Activated B cell treated with CpG ODN at 0.5 μM for 24 hours (primary cell): Measurements from ENCODE around the gene PGM5. TPM values are rescaled to one million over a fixed set of nuclear protein-coding genes. Genes with fewer than 3 reads are reported as not detected.
"Not testable (repeated sequence)": the region's sequence is repeated elsewhere in the genome, so short reads cannot be mapped to it uniquely, and the experiment has no call there.

Experiments
- ATAC-seq: fragments of 200-7000 bp; cut with Tn5 transposase; one replicate; pipeline ENCODE4 v1.10.0; 2021; ENCODE audit warnings: low read depth, mild to moderate bottlenecking, moderate library complexity
- CTCF ChIA-PET: fragments of 350-600 bp; sonication (Branson Sonifier 250); formaldehyde crosslinking; loops from one replicate; lab custom pipeline; 2021; ENCODE audit warnings: antibody characterized with exemption; lab: Charles Lee
- POLR2A ChIA-PET: fragments of 350-600 bp; sonication (Branson Sonifier 250); formaldehyde crosslinking; loops from one replicate; lab custom pipeline; 2021; ENCODE audit warnings: antibody characterized with exemption; lab: Charles Lee
- DNase-seq: peaks from one replicate; pipeline ENCODE4 v3.0.0; 2022
- H3K27ac Mint-ChIP-seq: one replicate; pipeline ENCODE4 v1.8.0; 2020; ENCODE audit warnings: mixed read lengths
- H3K27me3 Mint-ChIP-seq: one replicate; pipeline ENCODE4 v1.8.0; 2021; ENCODE audit warnings: mixed read lengths
- H3K36me3 Mint-ChIP-seq: one replicate; pipeline ENCODE4 v1.8.0; 2021; ENCODE audit warnings: low read depth, mixed read lengths
- H3K4me1 Mint-ChIP-seq: one replicate; pipeline ENCODE4 v1.8.0; 2021; ENCODE audit warnings: mixed read lengths
- H3K4me3 Mint-ChIP-seq: one replicate; pipeline ENCODE4 v1.8.0; 2020; ENCODE audit warnings: mild to moderate bottlenecking, mixed read lengths
- H3K9me3 Mint-ChIP-seq: one replicate; pipeline ENCODE4 v1.8.0; 2020; ENCODE audit warnings: mixed read lengths
- intact Hi-C: fragments of 100-400 bp; cut with micrococcal nuclease; formaldehyde crosslinking; loops from one replicate; pipeline ENCODE4 v1.15.1; 2024
- total RNA-seq: library from RNA; stranded (reverse); gene quantifications from 2 replicates; pipeline ENCODE4 v1.2.3, GENCODE V29; 2022

The PGM5 gene
- total RNA-seq = not detected in 2 replicates

DNA sequence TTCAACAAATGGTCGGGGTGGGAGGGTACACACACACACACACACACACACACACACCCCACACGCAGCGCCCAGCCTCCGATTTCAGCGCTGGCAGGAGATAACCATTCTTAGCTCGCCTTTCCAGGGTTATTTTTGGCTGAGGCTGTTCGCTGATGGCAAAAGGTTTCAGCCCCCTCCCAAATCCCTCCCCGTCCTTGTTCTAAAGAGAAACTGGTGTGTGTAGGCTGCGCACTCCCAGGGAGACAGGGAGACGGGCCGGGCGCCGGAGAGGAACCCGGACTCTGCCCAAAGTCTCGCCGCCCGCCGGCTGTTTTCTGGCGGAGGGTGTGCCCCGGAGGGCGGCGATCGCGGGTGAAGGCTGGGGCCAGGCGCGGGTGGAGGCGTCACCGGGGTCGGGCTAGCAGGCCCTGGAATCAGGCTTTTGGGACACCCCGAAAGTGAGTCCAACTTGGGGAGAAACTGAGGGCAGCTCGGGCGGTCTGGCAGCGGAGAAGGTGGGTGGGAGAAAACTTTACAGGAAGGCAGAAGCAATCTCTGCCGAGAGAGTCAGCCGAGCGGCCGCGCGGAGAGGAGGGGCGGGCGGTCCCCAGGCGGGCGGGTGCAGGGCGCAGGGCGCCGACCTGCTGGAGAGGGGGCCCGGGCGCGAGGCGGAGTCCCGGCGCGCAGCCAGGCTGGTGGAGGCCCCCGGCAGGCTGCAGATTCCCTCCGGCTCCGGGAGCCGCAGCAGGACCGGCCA, at the start of gene PGM5:
TSS of gene PGM5 (plus strand) at position 232 of the 739 bp plus-strand sequence. CDS start 517 bp downstream, outside the sequence.
- H3K4me3 Mint-ChIP-seq = peak within 1 kb of the TSS; percentile 83
- POLR2A ChIA-PET, H3K36me3 Mint-ChIP-seq, intact Hi-C loops, H3K9me3 Mint-ChIP-seq, CTCF ChIA-PET, H3K27ac Mint-ChIP-seq, H3K4me1 Mint-ChIP-seq: not testable (repeated sequence)
- DNase-seq = peak; percentile 41
- H3K27me3 Mint-ChIP-seq = peaks cover 13% of the 10 kb centered on the region
- peak; percentile 81 for ATAC-seq

DNA sequence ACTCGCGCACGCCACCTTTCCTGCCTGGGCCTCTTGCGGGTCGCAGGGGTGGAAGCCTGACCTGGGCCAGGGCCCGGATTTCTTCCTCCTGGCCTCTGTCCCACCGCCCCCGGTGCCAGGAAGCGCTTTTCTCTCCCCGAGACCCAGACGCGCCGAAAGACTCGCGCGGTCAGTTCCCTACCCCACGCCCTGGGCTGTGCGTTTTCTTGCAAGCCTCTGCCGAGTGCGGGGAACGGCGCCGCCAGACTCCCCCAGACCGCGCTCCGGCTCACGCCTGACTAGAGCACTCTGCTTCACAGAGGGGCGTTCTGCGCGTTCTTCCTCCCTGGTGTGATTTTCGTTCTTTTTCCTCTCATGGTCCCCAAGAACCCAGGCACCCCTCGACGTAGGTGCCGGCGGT, 49.3 kb upstream of the PGM5 start:
- DNase-seq, H3K27ac Mint-ChIP-seq, H3K4me3 Mint-ChIP-seq, H3K36me3 Mint-ChIP-seq, H3K27me3 Mint-ChIP-seq, intact Hi-C loops, H3K4me1 Mint-ChIP-seq, POLR2A ChIA-PET, CTCF ChIA-PET, H3K9me3 Mint-ChIP-seq: not testable (repeated sequence)
- ATAC-seq = peak; percentile 18

DNA sequence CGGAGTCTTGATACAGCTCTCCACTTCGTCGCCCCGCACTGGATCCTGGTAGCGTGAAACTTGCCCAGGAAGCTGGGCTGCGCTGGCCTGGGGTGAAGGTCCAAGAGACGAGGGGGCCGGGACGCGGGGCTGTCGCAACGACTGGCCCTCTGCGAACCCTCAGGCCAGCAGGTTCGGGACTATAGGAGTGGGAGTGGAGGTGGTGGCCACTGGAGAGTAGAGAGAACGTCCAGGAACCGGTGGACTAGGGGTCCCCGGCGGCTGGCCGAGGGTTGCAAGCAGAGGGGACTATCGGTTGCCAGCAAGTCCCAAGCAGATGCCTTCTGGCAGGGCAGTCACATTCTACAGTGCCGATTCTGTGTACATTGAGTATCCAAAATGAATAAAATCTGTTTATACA, 48.8 kb upstream of the PGM5 start:
- not testable (repeated sequence) for ATAC-seq, DNase-seq

DNA sequence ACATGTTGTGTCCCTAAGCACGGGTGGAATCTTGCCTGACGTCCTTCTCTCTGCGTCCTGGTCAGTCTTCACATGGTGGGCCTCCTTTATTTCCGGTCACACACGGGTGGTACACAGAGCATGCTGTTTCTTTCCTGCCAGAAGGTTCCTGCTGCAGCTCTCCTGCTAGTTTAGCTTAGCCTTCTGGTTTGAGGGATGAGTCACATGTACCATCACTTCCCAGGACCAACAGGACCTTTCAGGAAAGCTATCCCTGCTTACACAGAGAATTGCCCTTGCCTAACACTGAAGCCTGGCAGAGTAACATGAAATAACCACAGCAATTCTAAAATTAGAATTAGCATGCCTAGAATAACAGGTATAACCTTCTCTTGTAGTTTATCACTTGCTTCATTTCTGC, 45.2 kb upstream of the PGM5 start:
- ATAC-seq, POLR2A ChIA-PET, CTCF ChIA-PET, H3K27me3 Mint-ChIP-seq, intact Hi-C loops, H3K9me3 Mint-ChIP-seq, H3K36me3 Mint-ChIP-seq, H3K4me1 Mint-ChIP-seq, H3K27ac Mint-ChIP-seq, DNase-seq, H3K4me3 Mint-ChIP-seq: not testable (repeated sequence)

More for the DNA sequence above, 48.8 kb upstream of the PGM5 start:
- POLR2A ChIA-PET, H3K4me3 Mint-ChIP-seq, H3K9me3 Mint-ChIP-seq, H3K27me3 Mint-ChIP-seq, intact Hi-C loops, CTCF ChIA-PET, H3K27ac Mint-ChIP-seq, H3K4me1 Mint-ChIP-seq, H3K36me3 Mint-ChIP-seq: not testable (repeated sequence)

DNA sequence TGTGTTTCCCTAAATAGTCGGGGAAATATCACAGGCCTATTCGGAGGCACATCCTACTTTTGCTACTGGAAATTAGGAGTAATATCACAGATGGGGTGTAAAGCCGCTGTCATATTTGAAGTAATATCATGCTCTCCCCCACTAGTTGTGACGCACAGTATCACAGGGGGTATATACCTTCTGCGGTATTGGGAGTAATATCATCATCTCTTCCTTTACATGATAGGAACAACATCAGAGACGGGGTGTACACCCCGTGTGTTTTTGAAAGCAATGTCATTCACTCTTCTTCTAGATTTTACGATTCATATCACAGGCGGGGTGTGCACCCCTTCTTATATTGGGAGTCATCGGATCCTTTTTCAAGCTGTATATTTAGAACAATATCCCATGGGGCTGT, 38.2 kb upstream of the PGM5 start:
- ATAC-seq, H3K36me3 Mint-ChIP-seq, intact Hi-C loops, CTCF ChIA-PET, H3K4me3 Mint-ChIP-seq, H3K9me3 Mint-ChIP-seq, H3K27ac Mint-ChIP-seq, POLR2A ChIA-PET, DNase-seq, H3K4me1 Mint-ChIP-seq, H3K27me3 Mint-ChIP-seq: not testable (repeated sequence)

DNA sequence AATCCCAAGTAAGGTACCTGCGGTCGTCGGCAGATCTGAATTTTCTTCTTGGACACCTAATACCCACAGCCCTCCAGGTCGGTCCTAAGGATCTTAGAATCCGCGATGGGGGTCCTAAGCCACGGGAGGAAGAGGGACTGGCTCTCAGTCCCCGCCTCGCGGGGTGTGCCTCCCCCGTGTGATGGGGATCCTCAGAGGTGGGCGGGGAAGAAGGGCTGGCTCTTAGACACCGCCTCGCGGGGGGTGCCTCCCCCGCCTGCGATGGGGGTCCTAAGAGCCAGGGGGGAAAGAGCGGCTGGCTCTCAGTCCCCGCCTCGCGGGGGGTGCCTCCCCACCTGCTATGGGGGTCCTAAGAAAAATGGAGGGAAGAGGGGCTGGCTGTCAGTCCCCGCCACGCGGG, 32.7 kb upstream of the PGM5 start:
- DNase-seq, H3K27me3 Mint-ChIP-seq, H3K36me3 Mint-ChIP-seq, ATAC-seq, CTCF ChIA-PET, H3K4me3 Mint-ChIP-seq, H3K27ac Mint-ChIP-seq, H3K9me3 Mint-ChIP-seq, intact Hi-C loops, H3K4me1 Mint-ChIP-seq, POLR2A ChIA-PET: not testable (repeated sequence)

DNA sequence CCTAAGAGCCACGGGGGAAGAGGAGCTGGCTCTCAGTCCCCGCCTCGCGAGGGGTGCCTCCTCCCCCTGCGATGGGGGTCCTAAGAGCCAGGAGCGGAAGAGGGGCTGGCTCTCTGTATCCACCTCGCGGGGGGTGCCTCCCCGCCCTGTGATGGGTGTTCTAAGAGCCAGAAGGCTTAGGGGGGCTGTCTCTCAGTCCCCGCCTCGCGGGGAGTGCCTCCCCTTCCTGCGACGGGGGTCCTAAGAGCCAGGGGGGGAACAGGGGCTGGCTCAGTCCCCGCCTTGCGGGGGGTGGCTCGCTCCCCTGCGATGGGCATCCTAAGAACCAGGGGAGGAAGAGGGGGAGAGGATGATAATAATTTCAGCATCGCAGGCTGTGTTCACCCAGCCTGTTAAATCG, 31.9 kb upstream of the PGM5 start:
- ATAC-seq, H3K4me1 Mint-ChIP-seq, POLR2A ChIA-PET, H3K9me3 Mint-ChIP-seq, CTCF ChIA-PET, H3K4me3 Mint-ChIP-seq, intact Hi-C loops, H3K27me3 Mint-ChIP-seq, H3K27ac Mint-ChIP-seq, H3K36me3 Mint-ChIP-seq, DNase-seq: not testable (repeated sequence)

- H3K27ac Mint-ChIP-seq, H3K4me3 Mint-ChIP-seq, POLR2A ChIA-PET, ATAC-seq, H3K9me3 Mint-ChIP-seq, H3K36me3 Mint-ChIP-seq, H3K27me3 Mint-ChIP-seq, intact Hi-C loops, H3K4me1 Mint-ChIP-seq, DNase-seq, CTCF ChIA-PET: not testable (repeated sequence)
These were observed 27.3 kb upstream of the PGM5 start for GRCh38 chr9:68329106-68329505.

DNA sequence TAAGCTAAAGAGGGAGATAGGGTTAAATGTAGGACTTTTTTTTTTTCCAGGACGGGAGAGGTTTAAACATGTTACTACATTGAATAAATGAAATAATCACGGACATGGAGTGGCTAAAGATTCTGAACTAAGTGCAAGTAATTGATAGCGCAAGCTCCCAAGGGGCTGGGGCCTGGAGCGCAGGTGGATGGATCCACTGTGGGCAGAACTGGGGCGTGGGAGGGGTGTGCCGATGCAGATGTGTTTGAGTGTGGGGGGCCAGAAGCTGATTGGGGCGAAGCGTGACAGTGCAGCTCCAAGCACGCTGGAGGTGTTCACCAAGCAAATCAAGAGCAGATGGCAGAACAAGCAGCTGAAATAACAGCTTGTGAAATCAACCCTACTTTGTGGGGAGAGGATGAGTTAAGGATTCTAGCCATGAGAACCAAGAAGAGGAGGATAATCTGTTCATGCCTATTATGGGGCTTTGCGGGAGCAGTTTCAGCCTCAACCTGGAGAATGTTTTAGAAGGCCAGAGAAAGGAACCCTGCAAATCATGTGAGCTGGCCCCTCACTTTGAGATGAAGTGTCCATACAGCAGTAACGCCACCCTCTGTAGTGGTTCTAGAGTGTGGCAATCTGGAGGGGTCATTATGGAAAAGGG, 25.8 kb upstream of the PGM5 start:
- ATAC-seq, POLR2A ChIA-PET, H3K9me3 Mint-ChIP-seq, H3K27ac Mint-ChIP-seq, intact Hi-C loops, H3K4me1 Mint-ChIP-seq, DNase-seq, H3K4me3 Mint-ChIP-seq, H3K27me3 Mint-ChIP-seq, H3K36me3 Mint-ChIP-seq, CTCF ChIA-PET: not testable (repeated sequence)

DNA sequence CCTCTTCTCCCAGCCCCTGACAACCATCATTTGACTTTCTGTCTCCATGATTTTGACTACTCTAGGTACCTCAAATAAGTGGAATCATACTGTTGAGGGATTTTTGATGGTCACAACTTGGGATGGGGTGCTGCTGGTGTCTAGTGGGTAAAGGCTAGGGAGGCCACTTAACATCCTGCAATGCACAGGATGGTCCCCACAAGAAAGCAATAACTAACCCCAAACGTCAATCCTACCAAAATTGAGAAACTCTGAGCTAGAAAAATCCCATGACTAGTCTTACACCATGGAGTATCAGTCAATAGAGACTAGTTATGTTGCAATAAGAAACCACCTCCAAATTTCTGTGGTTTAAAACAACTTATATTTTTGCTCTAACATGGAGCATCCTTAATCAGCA, 24.3 kb upstream of the PGM5 start:
- intact Hi-C loops, H3K27me3 Mint-ChIP-seq, H3K27ac Mint-ChIP-seq, H3K4me1 Mint-ChIP-seq, H3K36me3 Mint-ChIP-seq, H3K9me3 Mint-ChIP-seq, ATAC-seq, POLR2A ChIA-PET, DNase-seq, CTCF ChIA-PET, H3K4me3 Mint-ChIP-seq: not testable (repeated sequence)

DNA sequence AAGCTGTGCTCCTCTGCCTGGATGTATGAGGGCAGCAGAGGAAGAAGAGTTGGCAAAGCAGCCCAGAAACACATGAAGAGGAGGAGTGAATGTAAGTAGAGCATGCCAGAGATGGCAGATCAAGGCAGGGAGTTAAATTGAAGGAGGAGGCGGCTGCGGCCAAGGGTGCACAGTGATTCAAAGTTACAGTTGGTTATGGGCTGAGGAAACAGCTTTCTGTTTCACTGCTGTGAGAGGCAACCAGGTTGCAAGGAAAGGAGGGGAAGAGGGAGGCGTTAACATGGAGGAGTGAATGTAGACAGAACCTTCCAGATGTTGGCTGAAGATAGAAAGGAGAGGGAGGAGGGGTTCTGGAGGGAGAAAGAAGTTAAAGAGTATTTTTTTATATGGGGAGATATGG, 20.5 kb upstream of the PGM5 start:
- H3K27ac Mint-ChIP-seq, H3K9me3 Mint-ChIP-seq, H3K4me3 Mint-ChIP-seq, intact Hi-C loops, DNase-seq, CTCF ChIA-PET, ATAC-seq, H3K27me3 Mint-ChIP-seq, H3K36me3 Mint-ChIP-seq, H3K4me1 Mint-ChIP-seq, POLR2A ChIA-PET: not testable (repeated sequence)

- ATAC-seq, DNase-seq, intact Hi-C loops, CTCF ChIA-PET, H3K27ac Mint-ChIP-seq, H3K27me3 Mint-ChIP-seq, H3K4me1 Mint-ChIP-seq, H3K36me3 Mint-ChIP-seq, H3K9me3 Mint-ChIP-seq, H3K4me3 Mint-ChIP-seq, POLR2A ChIA-PET: not testable (repeated sequence)
These were observed 19.6 kb upstream of the PGM5 start for GRCh38 chr9:68336639-68337339.
